ENCODE data around the gene DRD2.

DNA sequence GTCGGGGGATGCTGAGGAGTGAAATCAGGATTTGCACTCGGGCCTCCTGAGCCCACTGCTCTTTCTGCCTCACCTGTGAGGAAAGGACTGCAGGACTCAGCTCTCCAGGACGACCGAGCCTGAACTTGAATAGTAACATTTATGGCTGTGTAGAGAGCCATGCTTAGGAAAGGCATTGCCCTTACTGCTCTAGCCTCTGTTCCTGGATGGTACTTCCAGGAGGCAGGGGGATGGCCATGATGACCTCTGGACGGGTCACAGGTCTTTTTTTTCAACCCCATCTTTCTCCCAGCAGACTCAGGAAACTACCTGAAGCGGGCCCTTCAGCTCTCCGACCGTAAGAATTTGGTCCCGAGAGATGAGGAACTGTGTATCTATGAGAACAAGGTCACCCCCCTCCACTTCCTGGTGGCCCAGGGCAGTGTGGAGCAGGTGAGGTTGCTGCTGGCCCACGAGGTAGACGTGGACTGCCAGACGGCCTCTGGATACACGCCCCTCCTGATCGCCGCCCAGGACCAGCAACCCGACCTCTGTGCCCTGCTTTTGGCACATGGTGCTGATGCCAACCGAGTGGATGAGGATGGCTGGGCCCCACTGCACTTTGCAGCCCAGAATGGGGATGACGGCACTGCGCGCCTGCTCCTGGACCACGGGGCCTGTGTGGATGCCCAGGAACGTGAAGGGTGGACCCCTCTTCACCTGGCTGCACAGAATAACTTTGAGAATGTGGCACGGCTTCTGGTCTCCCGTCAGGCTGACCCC is 76.3 kb downstream of the DRD2 start:
- no peak for TF ChIP-seq POLR2A (IDR thresholded peaks at IDR 0.05)
- TF ChIP-seq, protein P1, sequence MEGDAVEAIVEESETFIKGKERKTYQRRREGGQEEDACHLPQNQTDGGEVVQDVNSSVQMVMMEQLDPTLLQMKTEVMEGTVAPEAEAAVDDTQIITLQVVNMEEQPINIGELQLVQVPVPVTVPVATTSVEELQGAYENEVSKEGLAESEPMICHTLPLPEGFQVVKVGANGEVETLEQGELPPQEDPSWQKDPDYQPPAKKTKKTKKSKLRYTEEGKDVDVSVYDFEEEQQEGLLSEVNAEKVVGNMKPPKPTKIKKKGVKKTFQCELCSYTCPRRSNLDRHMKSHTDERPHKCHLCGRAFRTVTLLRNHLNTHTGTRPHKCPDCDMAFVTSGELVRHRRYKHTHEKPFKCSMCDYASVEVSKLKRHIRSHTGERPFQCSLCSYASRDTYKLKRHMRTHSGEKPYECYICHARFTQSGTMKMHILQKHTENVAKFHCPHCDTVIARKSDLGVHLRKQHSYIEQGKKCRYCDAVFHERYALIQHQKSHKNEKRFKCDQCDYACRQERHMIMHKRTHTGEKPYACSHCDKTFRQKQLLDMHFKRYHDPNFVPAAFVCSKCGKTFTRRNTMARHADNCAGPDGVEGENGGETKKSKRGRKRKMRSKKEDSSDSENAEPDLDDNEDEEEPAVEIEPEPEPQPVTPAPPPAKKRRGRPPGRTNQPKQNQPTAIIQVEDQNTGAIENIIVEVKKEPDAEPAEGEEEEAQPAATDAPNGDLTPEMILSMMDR (IDR thresholded peaks at IDR 0.05) = no peak
